Measurements from ENCODE around the gene TMEM200C.

Gene TMEM200C

DNA sequence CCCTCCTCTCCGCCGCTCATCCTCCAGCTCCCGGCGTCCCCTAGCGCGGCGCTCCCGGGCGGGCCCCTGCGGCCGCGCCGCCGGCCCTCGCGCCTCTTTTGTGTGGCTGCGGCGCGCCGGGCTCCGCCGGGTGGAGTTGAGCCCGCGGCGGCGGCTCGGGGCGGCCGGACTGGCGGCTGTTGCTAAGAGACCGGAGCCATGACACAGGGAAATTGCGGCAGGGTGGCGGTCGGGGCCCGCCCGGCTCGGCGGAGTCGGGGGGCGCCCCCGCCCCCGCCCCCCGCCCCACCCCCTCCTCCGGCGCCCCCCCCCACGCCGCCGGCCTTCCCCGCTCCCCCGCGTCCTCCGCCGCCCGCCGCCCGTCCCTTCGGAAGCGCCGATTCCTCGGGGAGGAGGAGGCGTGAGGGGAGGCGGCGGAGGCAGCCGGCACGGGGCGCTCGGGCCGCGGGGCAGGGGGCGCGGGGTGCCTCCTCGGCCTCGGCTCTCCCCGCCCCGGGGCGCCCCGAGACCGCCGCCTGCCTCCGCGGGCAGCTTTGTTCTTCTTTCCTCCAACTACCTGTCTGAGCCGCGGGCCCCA, at the start of gene TMEM200C:
Gene TMEM200C (minus strand): TSS at position 224 of the 577 bp plus-strand sequence. CDS start 3,459 bp downstream, outside the sequence.
- DNase-seq (ENCODE audit: low read depth in 2 of 2, low spot score in 1 of 2) = no peak

DNA sequence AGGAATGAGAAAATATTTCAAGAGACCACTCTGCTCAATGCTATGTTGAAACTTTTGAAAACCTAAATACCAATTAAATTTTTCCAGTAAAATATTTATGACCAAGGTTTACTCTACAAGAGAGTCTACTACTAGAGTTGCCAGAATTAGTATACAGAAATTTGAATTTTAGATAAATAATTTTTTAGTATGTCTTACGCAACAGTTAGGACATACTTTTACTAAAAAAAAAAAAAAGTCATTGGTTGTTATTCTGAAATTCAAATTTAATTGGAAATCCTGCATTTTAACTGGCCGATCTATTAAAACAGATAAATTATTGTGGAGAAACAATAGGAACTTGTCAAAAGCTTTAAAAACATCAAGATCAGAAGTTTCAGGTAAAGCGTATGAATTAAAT, 49.1 kb upstream of the TMEM200C start:
- no peak for DNase-seq (ENCODE audit: low read depth in 2 of 2, low spot score in 1 of 2)

DNA sequence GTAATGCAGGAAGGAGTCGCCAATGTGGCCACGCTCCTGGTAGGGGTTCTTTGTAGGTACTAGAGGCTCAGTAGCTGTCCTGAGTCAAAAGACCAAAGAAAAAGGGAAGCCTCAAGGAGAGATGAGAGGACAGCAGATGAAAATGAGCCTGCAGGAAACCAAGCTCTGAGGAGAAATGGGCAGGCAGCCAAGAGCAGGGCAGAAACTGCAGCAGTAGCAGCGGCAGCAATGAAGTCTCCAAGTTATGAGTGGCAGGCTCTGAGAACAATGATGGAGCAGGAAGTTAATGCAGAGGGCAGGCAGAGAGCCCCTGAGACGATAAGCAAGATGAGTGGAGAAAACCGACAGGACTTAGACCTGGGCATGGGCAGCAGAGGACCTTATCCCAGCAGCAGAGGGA, 48.2 kb upstream of the TMEM200C start:
- no peak for DNase-seq (ENCODE audit: low read depth in 2 of 2, low spot score in 1 of 2)

DNA sequence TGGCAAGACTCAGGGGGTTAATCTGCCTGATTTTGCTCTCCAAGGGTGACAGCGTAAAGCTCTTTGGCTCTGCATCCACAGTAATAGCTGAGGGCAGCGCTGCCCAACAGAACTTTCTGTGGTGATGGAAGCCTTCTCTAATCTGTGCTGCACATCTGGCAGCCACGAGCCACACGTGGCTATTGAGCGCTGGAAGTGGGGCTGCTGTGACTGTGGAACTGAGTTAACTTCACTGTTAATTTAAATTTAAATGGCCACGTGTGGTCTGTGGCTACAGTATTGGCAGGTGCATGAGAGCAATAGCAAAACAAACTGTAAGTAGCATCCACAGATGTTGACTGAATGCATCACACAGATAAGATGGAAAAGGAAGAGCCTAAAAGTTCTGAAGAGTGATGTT, 47.3 kb upstream of the TMEM200C start:
- no peak for DNase-seq (ENCODE audit: low read depth in 2 of 2, low spot score in 1 of 2)

DNA sequence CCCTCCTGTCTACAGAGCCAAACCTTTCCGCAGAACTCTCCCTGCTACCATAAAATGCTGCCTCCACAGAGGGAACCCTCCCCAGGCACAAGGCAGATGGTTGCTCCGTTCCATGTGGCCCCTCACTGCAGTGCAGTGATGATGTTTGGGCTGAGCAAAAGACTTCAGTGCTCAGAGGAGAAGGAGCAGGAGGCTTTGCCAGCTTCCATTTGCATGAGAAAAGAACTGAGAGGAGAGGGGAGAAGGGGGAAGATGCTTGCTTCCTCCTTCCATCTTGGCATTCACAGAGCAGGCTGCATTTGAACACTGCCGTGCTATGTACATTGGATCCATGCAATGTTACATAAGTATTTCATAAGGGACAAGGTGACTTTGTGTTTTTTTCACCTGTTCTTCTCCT, 46.6 kb upstream of the TMEM200C start:
- no peak for DNase-seq (ENCODE audit: low read depth in 2 of 2, low spot score in 1 of 2)

DNA sequence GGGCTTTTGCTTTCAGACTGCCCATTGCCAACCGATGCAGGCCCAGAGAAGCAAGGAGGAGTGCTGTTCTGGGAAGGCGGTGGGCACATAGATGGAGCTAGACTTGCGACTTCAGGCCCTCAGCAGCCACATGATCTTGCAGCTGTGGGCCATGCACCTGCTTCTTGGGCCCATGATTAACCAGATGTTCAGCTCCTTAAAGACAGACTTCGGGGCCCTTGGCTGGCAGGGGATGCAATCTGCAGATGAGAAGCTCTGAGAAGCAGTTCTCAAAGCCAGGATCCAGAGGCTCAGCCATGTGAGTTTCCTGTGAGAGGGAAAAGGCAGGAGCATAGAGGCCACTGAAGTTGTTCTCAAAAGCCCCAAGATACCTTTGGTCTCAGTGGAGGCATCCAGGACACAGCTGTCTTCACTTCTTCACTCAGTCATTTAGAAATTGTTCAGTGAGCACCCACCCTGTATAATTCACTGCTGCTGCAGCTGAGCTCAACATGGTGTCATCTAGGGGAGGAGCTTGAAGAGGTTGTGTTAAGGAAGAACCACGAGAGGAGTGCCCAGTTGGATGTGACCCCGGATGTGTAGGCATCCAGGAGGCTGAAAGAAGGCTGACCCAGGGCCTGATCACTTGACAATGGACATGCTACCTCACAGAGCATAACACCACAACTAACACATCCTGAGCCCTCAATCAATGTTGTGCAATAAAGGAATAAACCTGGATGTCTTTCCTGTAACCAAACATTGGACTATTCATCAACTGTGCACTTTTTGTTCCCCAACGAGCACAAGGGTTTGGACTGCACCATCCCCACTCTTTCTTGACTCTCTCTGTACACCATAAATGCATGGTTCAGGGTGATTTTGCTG, 44.7 kb upstream of the TMEM200C start:
- DNase-seq (ENCODE audit: low read depth in 2 of 2, low spot score in 1 of 2) = no peak

DNA sequence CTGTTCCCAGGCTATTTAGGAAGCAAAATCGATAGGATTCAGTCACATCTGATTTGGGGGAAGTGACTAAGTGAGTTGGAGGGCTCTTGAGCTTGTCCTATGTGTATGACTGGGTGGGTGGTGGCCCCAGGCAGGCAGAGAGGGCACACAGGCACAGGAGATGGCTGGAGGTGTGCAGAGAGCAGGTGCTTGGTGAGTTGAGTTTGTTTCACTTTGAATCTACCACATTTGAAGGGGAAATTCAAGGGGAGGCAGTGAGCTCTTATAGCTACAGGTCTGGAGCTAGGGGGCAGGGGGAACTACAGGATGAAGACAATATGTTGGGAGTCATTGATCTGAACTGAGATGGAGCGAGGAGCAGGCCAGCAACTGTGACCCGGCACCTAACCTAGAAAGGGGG, 42.5 kb upstream of the TMEM200C start:
- DNase-seq (ENCODE audit: low read depth in 2 of 2, low spot score in 1 of 2) = no peak

DNA sequence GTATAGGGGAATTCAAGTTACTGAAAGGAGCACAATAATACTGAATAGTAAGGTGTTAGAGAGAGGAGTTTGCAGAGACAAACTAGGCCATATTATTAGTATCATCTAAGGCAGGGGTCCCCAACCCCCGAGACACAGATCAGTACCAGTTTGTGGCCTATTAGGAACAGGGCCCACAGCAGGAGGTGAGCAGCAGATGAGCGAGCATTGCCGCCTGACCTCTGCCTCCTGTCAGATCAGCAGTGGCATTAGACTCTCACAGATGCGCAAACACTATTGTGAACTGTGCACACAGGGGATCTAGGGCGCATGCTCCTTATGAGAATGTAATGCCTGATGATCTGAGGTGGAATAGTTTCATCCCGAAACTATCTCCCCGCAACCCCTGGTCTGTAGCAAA, 41.8 kb upstream of the TMEM200C start:
- no peak for DNase-seq (ENCODE audit: low read depth in 2 of 2, low spot score in 1 of 2)

DNA sequence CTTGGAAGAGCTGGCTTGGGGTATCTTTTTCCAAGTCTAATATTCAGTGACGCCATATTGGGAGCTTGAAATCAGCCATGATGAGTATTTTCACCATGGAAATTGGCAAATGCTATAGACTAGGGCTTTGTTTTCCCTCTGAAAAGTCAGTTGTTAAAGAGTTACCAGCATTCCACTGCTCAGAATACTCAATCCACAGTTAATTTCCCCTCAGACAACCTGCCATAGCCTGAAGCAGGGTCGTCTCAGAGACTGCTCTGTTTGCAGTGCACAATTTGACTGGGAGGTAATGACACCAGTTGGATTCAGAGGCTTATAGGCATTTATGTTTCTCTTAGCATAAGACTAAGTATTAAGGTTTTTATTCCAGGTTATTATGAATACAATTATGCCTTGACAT, 35.5 kb upstream of the TMEM200C start:
- no peak for DNase-seq (ENCODE audit: low read depth in 2 of 2, low spot score in 1 of 2)

DNA sequence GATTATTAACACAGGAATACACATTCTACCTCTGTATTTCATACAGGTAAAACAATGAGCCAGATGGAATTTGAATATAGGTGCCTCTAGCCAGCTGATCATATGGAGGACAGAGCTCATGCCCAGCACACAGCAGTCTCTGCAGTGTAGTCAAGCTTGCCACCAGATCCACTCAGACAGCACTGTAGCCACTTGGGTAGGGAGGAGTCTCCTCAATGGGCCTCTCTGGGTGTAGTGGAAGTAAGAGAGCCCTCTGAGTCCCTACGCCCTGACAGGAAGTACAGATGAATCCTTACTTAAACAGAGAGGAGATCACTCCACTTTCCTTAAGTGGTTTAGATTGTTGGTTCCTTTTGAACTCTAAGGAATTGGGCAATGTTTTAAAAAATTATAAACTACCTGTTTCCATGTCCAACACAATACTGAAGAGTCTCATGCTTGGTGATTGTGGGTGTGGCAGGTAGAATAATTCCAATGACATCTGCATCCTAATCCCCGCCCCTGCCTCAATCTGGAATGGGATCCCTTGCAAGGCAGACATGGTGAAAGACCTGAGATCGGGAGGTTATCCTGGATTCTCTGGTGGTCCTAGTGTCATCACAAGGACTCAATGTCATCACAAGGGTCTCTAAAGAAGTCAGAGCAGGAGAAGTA, 23.0 kb upstream of the TMEM200C start:
- DNase-seq (ENCODE audit: low read depth in 2 of 2, low spot score in 1 of 2) = no peak

DNA sequence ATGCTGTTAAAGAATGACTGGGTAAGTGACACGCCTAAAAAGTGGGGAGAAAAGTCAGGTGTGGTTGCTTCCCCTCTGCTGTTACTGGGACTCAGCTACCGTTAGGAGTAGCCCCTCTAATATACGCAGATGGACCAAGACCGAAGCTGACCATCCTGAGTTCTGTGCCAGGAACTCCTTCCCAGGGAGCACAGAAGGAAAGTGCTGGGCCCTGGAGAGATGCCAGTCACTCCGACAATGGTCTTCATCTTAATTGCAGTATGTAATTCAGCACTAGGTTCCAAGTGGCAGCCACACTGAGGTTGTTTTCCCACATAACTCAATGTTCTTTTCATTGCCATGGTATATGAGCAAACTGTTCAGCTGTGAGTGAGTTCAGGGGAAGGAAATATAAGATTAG, 19.6 kb upstream of the TMEM200C start:
- no peak for DNase-seq (ENCODE audit: low read depth in 2 of 2, low spot score in 1 of 2)

DNA sequence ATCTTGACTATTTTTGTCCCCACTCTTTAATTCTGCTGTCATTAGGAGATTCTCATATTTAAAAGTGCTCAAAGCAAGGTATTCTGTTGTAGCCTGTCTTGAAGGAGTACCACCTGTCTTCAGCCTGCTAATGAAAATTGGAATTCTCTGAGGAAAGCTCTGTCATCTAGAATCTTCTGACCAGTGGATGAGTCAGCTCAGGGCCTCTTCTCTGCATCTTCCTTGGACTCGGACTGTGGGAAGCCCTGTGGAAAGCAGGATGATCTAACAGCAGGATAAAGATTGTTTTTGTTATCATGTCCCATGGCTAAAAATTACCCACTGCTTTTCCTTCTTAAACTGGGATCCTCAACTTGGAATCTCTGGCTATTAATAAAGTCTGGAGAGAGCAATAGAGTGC, 18.7 kb upstream of the TMEM200C start:
- DNase-seq (ENCODE audit: low read depth in 2 of 2, low spot score in 1 of 2) = no peak

DNA sequence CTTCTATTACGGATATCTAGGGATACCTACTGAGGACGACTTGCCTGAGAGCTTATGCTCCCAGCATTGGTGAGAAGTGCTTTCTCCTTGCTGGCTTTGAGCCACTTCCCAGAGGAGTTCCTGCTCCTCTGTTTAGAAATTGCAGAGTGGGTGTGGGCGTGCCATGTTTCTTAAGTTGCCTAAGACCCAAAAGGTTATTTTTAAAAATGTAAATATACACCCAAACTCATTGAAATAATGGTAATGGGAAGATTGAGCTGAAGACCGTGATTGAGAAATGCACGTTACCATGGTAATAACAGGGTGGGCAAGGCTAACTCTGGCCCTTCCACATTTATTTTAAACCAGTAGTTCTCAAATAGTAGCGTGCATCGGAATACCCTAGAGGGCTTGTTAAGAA, 17.2 kb upstream of the TMEM200C start:
- DNase-seq (ENCODE audit: low read depth in 2 of 2, low spot score in 1 of 2) = no peak

DNA sequence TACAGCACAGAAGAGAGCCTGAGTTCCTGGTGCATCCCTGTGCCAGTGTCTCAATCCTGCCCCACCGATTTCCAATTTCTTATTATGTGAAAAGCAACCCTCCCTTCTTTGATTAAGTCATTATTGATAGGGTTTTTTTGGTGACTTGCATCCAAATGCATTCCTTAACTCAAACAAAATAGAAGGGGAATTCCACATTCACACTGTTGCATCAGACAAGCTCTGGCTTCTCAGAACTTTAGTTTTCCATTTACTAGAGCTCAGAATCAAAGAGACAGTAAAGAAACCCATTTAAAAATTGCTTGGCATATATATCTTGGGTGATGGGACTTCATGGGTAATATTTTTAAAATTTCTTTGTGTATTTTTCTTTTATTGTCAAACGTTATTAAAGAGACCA, 13.8 kb upstream of the TMEM200C start:
- no peak for DNase-seq (ENCODE audit: low read depth in 2 of 2, low spot score in 1 of 2)

DNA sequence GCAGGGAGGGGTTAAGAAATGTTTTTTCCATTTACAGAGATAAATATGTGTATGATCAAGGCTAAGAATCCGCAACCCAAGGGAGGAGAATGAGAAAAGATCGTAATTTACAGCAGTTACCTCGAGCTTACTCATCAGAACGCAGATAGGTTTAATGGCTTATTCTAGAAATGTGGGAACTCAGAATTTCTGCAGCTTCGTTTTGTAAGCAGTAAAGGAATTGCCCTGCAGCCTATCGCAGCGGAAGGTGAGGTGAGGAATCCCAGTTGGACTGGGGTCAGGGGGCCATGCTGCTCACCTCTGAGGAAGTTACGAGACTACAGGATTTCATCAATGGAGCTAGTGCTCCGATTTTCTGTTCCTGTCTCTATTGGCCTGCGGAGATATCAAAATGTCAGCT, 8.1 kb upstream of the TMEM200C start:
- DNase-seq (ENCODE audit: low read depth in 2 of 2, low spot score in 1 of 2) = no peak

DNA sequence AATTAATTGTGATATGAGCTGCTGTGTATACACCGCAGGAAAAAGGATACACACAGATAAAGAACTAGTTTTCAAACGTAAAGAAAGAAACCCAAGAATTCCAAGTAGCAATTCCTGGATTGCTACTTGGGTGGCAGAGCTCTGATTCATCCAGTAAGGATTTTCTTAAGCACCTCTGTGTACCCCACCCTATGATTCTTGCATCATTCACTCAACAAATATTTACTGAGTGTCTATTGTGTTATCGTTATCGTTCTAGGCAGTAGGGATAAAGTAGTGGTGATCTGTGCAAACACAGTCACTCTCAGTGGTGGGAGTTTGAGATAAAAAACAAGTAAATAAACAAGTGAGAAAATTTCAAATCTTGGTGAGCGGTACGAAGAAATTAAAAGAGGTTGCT, 4.9 kb upstream of the TMEM200C start:
- no peak for DNase-seq (ENCODE audit: low read depth in 2 of 2, low spot score in 1 of 2)

DNA sequence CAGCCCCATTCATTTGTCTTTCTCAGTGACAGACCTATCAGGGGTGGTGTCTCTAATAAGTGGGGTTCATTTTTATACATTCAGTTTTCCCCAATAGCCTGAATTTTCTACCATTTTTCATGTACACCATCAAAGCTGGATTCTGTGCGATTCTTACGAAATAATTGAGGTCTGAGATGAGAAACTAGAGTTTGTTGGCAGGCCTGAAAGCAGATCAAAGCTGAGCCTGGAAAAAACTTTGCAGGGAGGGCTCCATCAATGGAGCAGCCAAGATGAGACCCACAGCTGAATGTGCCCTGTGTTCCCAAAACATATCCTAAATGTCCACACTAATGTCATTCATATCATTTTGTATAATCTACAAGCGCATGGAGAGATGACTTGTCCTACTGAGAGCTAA, 4.5 kb upstream of the TMEM200C start:
- no peak for DNase-seq (ENCODE audit: low read depth in 2 of 2, low spot score in 1 of 2)

DNA sequence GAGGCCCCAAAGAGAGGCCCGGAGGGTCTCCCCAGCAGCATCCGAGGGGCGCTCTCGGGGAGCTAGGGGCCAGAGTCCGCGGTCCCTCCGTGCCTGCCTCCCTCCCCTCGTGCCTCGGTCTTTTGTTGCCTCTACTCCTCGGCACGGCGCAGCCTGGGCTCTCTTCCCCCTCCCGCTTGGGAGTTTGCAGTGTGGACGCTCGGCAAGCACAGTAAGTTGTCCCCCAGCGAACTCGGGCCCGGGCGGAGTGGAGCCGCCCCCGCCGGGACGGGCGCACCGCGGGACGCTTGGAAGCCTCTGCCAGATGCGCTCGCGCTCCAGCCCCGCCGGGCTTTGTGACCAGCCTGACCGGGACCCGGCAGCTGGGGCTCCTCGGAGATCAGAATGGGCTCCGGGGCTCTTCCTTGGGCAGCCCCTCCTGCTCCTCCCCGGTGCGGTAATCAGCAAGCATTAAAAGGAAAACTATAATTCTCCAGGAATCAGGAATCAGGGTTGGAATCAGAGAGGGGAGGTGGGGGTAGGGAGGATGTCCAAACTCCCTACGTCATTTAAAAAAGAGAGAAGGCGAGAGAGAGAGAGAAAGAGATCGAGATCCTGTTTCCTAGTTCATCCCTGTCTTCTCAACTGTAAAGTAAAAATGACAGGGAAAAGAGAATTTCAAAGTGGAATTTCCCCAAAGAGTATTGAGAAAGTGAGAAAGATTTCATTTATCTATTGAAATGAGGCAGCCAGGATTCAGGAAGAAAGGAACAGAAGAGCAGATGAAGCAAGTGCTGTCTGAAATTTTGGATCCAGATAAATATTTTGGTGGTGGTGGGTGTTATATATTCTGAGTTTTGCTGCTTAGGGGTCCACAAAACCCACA, 786 bp upstream of the TMEM200C start:
- DNase-seq (ENCODE audit: low read depth in 2 of 2, low spot score in 1 of 2) = no peak

DNA sequence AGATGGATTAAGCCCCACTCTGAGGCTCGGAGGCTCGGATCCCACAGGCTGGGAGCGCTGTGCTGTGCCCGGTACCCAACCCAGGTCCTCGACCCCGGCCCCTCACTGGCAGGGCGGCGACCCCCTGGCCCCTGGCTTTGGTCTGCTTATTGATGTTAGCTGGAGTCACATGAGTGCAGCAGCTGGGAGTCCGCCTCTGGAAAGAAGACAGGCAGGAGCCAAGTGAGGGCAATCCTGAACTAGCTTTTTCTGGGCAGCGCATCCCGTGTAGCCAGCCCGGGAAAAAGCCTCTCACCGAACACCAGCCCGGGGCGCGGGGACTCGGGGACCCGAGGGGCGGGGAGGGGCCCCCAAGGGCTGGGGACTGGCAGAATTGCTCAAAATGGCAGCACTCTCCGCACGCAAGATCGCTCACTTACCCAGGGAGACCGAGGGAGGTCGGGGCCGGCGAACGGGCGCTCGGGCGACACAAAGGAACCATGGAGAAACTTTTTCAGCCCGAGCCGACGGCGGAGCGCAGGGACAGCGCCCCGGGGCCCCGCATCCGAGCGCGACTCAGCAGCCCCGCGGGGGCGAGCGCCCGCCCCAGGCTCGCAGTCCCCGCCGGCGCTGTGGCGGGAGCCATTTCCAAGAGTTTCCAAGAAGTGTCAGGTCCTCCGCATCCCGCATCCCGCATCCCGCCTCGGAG, 567 bp downstream of the TMEM200C start:
- DNase-seq (ENCODE audit: low read depth in 2 of 2, low spot score in 1 of 2) = no peak

DNA sequence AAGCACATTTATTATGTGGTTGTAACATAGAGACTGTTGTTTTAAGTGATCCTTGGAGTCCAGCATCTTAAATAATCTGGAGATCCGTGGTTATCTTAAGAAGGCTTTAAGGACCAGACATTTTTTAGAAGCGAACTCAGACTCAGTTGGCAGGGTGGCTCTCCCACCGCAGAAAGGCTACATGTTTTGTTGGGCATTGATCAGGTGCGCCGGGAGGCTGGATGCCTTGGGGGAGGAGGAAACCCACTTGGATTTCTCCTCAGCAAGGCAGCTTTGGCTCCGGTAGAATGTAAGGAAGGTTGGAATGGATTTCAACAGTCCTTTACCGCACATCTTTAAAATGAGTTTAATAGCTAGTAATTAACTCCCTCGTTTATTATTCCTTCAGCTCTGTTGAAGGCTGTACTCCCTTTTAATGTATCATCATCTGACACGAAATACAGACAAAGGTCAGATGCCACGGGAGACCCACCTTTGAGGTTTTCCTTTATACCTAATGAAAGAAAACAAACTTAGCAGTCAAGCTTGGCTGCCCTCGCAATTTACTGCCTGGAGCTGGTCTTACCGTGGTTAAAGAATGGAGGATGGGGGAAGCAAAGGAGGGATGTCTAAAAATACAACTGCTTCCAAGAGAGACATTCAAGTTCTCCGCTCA, 1.2 kb downstream of the TMEM200C start:
- no peak for DNase-seq (ENCODE audit: low read depth in 2 of 2, low spot score in 1 of 2)

All from stimulated activated CD8-positive, alpha-beta memory T cell treated with anti-CD3 and anti-CD28 coated beads, Interleukin-4, amount 100 ng/mL, for 4 hours (primary cell).